ENCODE results near the gene RBFOX2. TPM values are rescaled to one million over a fixed set of nuclear protein-coding genes. Genes with fewer than 3 reads are reported as not detected.

Gene RBFOX2
- total RNA-seq, 1 experiment from 2014 or later, result 91.1 TPM

DNA sequence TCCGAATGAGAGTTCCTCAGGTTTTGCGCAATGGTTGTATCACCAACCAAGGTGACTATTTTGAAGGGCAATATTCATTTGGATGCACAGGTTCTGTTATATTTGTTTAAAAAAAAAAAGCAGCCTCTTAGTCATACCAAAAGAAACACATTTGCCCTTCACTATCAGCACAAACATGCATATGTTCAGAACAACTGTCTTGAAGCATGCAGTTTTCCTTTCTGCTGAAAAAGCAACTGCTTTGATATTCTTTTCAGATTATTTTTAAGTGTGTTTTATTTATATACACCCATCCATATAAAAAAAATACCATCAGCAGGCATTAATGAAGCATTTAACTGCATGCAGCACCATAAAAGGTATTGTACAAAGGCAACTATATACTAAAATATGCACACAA, 67.8 kb downstream of the RBFOX2 start:
- peaks cover 6% of the 10 kb centered on the region for H3K4me1 ChIP-seq
- Mint-ChIP-seq H3K36me3 (ENCODE audit: insufficient read depth, unreplicated experiment) (no peaks in the 10 kb centered on the region), H3K4me3 (ENCODE audit: unreplicated experiment) (no peak overlapping the region), H3K27me3 (ENCODE audit: insufficient read depth, unreplicated experiment) (no peaks in the 10 kb centered on the region), H3K4me1 (ENCODE audit: low read depth, unreplicated experiment) (peaks cover 23% of the 10 kb centered on the region), H3K9me3 (ENCODE audit: unreplicated experiment) (no peaks in the 10 kb centered on the region), H3K27ac (ENCODE audit: unreplicated experiment) (no peak overlapping the region)
- no peaks in the 10 kb centered on the region for H3K36me3 ChIP-seq (ENCODE audit: control insufficient read depth, insufficient read depth, low read length)
- CTCF ChIA-PET, result no interaction called here
- H3K9me3 ChIP-seq, result no peaks in the 10 kb centered on the region
- no peaks in the 10 kb centered on the region for H3K27me3 ChIP-seq (replicated peaks; ENCODE audit: control insufficient read depth, insufficient read depth, low read length)
- intact Hi-C loops (cut with micrococcal nuclease; ENCODE audit: unreplicated experiment), result loop anchor here (10.0 kb wide), 1 partner anchor 64 kb away; the partner anchor contains the start of gene RBFOX2
- no peak for DNase-seq
- no peak overlapping the region for H3K4me3 ChIP-seq (ENCODE audit: low read depth, low read length)
- POLR2A ChIA-PET, result no interaction called here
- BruUV-seq (replicated peaks), result no TSS peak
- no peak for TF ChIP-seq CTCF (IDR thresholded peaks at IDR 0.05; ENCODE audit: insufficient read depth in 1 of 2, low read depth in 1 of 2, low read length in 1 of 2, severe bottlenecking in 1 of 2, unreplicated experiment in 1 of 2)

DNA sequence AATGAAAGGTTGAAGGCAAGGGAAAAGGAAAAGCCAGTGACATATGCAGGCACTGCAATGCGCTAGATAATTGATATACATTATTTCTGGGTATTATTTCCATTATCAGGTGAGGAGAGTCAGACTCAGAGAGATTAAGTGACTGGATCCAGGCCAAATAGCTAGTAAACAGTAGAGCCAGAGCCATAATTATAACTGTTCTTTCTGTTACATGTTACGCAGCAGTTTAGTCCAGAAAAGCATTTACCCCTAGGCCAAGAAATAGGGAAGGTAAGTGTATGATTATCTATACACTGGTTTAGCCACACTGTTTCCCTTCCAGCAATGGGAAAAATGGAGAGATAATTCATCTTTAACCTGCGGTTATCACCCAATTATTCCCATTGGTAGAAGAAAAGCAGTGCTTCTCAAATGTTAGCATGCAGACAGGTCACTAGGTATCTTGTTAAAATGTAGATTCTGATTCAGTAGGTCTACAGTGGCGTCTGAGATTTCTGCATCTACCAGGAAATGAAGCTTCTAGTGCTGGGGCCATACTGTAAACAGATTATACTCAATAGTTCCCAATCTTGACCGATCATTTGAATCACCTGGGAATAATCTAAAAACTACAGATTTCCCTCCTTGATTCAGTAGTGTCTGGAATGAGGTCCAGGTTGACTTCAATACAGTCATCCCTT, 69.4 kb downstream of the RBFOX2 start:
- Mint-ChIP-seq H3K9me3 (ENCODE audit: unreplicated experiment) (no peaks in the 10 kb centered on the region), H3K27ac (ENCODE audit: unreplicated experiment) (no peak overlapping the region), H3K36me3 (ENCODE audit: insufficient read depth, unreplicated experiment) (no peaks in the 10 kb centered on the region), H3K4me3 (ENCODE audit: unreplicated experiment) (no peak overlapping the region), H3K4me1 (ENCODE audit: low read depth, unreplicated experiment) (peaks cover 19% of the 10 kb centered on the region), H3K27me3 (ENCODE audit: insufficient read depth, unreplicated experiment) (no peaks in the 10 kb centered on the region)
- no TSS peak for BruUV-seq (replicated peaks)
- Histone ChIP-seq H3K4me3 (ENCODE audit: low read depth, low read length) (no peak overlapping the region), H3K4me1 (no peaks in the 10 kb centered on the region), H3K9me3 (no peaks in the 10 kb centered on the region), H3K36me3 (ENCODE audit: control insufficient read depth, insufficient read depth, low read length) (no peaks in the 10 kb centered on the region), H3K27me3 (replicated peaks; ENCODE audit: control insufficient read depth, insufficient read depth, low read length) (no peaks in the 10 kb centered on the region)
- ChIA-PET POLR2A (no interaction called here), CTCF (interaction anchor here (0.5 kb wide), 1 partner anchor 423 kb away, joined by 3 read pairs; no protein-coding TSS in a partner anchor)
- no peak for DNase-seq
- intact Hi-C loops (cut with micrococcal nuclease; ENCODE audit: unreplicated experiment), result no loop called here
- TF ChIP-seq CTCF (IDR thresholded peaks at IDR 0.05; ENCODE audit: insufficient read depth in 1 of 2, low read depth in 1 of 2, low read length in 1 of 2, severe bottlenecking in 1 of 2, unreplicated experiment in 1 of 2), result no peak

DNA sequence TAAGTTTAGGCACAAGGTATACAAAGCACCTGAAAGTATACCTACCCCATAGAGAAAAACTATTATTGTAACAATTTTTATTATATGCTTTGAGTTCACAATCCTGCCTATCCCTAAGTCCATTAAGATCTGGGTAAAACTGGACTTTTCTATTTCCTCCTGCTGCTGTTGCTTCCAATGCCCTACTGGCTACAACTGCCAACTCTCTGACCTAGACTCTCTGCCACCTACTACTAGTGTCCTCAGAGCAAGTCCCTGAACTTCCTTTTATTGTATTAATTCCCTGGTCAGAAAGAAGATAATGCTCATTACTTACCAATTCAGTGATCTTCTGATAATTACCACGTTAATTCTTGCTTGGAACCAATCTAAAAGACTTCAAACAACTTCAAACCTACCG, 70.3 kb downstream of the RBFOX2 start:
- TF ChIP-seq CTCF (IDR thresholded peaks at IDR 0.05; ENCODE audit: insufficient read depth in 1 of 2, low read depth in 1 of 2, low read length in 1 of 2, severe bottlenecking in 1 of 2, unreplicated experiment in 1 of 2), result no peak
- POLR2A ChIA-PET, result no interaction called here
- Mint-ChIP-seq H3K27me3 (ENCODE audit: insufficient read depth, unreplicated experiment) (no peaks in the 10 kb centered on the region), H3K36me3 (ENCODE audit: insufficient read depth, unreplicated experiment) (no peaks in the 10 kb centered on the region), H3K4me1 (ENCODE audit: low read depth, unreplicated experiment) (peaks cover 19% of the 10 kb centered on the region), H3K4me3 (ENCODE audit: unreplicated experiment) (no peak overlapping the region), H3K9me3 (ENCODE audit: unreplicated experiment) (no peaks in the 10 kb centered on the region), H3K27ac (ENCODE audit: unreplicated experiment) (no peak overlapping the region)
- no TSS peak for BruUV-seq (replicated peaks)
- DNase-seq, result no peak
- H3K36me3 ChIP-seq (ENCODE audit: control insufficient read depth, insufficient read depth, low read length), result no peaks in the 10 kb centered on the region
- no peaks in the 10 kb centered on the region for H3K27me3 ChIP-seq (replicated peaks; ENCODE audit: control insufficient read depth, insufficient read depth, low read length)
- H3K4me1 ChIP-seq, result no peaks in the 10 kb centered on the region
- no peaks in the 10 kb centered on the region for H3K9me3 ChIP-seq
- CTCF ChIA-PET, result no interaction called here
- intact Hi-C loops (cut with micrococcal nuclease; ENCODE audit: unreplicated experiment), result no loop called here
- no peak overlapping the region for H3K4me3 ChIP-seq (ENCODE audit: low read depth, low read length)

Data from Caco-2 (cell line).